GM20431 (cell line): ENCODE results near the gene CDK5RAP3.
"Not testable (repeated sequence)": the region's sequence is repeated elsewhere in the genome, so short reads cannot be mapped to it uniquely, and the experiment has no call there.

ENCODE experiments used
- in situ Hi-C: fragments of 300-500 bp; cut with MseI, MboI; formaldehyde crosslinking; loops from one replicate; pipeline ENCODE4 v1.15.0; 2020; ENCODE audit warnings: low sequenced_read_pairs; ENCODE audit not compliant: unreplicated experiment

CDK5RAP3 gene

GRCh38 chr17:47969930-47970724 is 786 bp upstream of the CDK5RAP3 start:
- in situ Hi-C loops: no loop called here

- in situ Hi-C loops: no loop called here
Measured at GRCh38 chr17:47973541-47973940, 2.6 kb downstream of the CDK5RAP3 start.

GRCh38 chr17:47975189-47975822 is 4.4 kb downstream of the CDK5RAP3 start:
- in situ Hi-C loops: no loop called here

GRCh38 chr17:47975823-47976205 is 4.9 kb downstream of the CDK5RAP3 start:
- in situ Hi-C loops: no loop called here

GRCh38 chr17:47978324-47978723 is 7.4 kb downstream of the CDK5RAP3 start:
- in situ Hi-C loops: no loop called here

GRCh38 chr17:47980541-47980940 is 9.6 kb downstream of the CDK5RAP3 start:
- in situ Hi-C loops: loop anchor here (5.0 kb wide), 1 partner anchor 37 kb away; no protein-coding TSS in a partner anchor

GRCh38 chr17:47981462-47981861 is 10.5 kb downstream of the CDK5RAP3 start:
- in situ Hi-C loops: loop anchor here (5.0 kb wide), 1 partner anchor 36 kb away; no protein-coding TSS in a partner anchor

GRCh38 chr17:47982091-47982617 is 11.2 kb downstream of the CDK5RAP3 start:
- in situ Hi-C loops: loop anchor here (5.0 kb wide), 1 partner anchor 35 kb away; no protein-coding TSS in a partner anchor

- in situ Hi-C loops: loop anchor here (5.0 kb wide), 1 partner anchor 34 kb away; no protein-coding TSS in a partner anchor
Measured at GRCh38 chr17:47982645-47983390, 11.9 kb downstream of the CDK5RAP3 start.

- in situ Hi-C loops: loop anchor here (5.0 kb wide), 1 partner anchor 34 kb away; no protein-coding TSS in a partner anchor
Measured at GRCh38 chr17:47983492-47984223, 12.7 kb downstream of the CDK5RAP3 start.

- in situ Hi-C loops: no loop called here
Measured at GRCh38 chr17:47986520-47986919, 15.6 kb downstream of the CDK5RAP3 start.

GRCh38 chr17:47987240-47987835 is 16.4 kb downstream of the CDK5RAP3 start:
- in situ Hi-C loops: no loop called here

GRCh38 chr17:47988445-47988844 is 17.5 kb downstream of the CDK5RAP3 start:
- in situ Hi-C loops: not testable (repeated sequence)

GRCh38 chr17:47989159-47989558 is 18.2 kb downstream of the CDK5RAP3 start:
- in situ Hi-C loops: no loop called here

- in situ Hi-C loops: no loop called here
Measured at GRCh38 chr17:47989700-47990099, 18.8 kb downstream of the CDK5RAP3 start.

- in situ Hi-C loops: no loop called here
Measured at GRCh38 chr17:47990962-47991731, 20.2 kb downstream of the CDK5RAP3 start.

- in situ Hi-C loops: no loop called here
Measured at GRCh38 chr17:47992216-47992615, 21.3 kb downstream of the CDK5RAP3 start.

GRCh38 chr17:47993031-47993564 is 22.2 kb downstream of the CDK5RAP3 start:
- in situ Hi-C loops: no loop called here
